Measurements from ENCODE around the gene NET1. TPM values are rescaled to one million over a fixed set of nuclear protein-coding genes. Genes with fewer than 3 reads are reported as not detected.

Gene NET1
- total RNA-seq, 4 donors from 2014 or later: 272 to 430 (median 363) TPM

GRCh38 chr10:5498791-5499492 lies 86.6 kb downstream of the NET1 start:
- TF ChIP-seq POLR2A (IDR thresholded peaks at IDR 0.05; ENCODE audit: low read depth) (no peak), CTCF (IDR thresholded peaks at IDR 0.05) (no peak), EP300 (IDR thresholded peaks at IDR 0.05) (no peak), POLR2AphosphoS5 (IDR thresholded peaks at IDR 0.05) (no peak)
- Histone ChIP-seq H3K4me3 (no peak overlapping the region), H3K27me3 (no peaks in the 10 kb centered on the region), H3K27ac (replicated peaks in 1 of 4) (no peak overlapping the region), H3K36me3 (no peaks in the 10 kb centered on the region), H3K4me1 (peaks cover 0 to under 1% (median 0%) of the 10 kb centered on the region in 4 donors), H3K9me3 (no peaks in the 10 kb centered on the region)
- 95% methylated on average over 61 of the region's 61 CpGs for WGBS
- intact Hi-C loops (cut with DNase I): no loop called here
- no peak for DNase-seq (ENCODE audit: extremely low spot score)

GRCh38 chr10:5499493-5500140 lies 87.3 kb downstream of the NET1 start, which contains the start of gene CALML5:
Gene CALML5, minus strand, starts transcription at chr10:5499570. Its CDS starts 132 bp downstream, at chr10:5499438.
- no peak for TF ChIP-seq EP300 (IDR thresholded peaks at IDR 0.05)
- TF ChIP-seq POLR2A (IDR thresholded peaks at IDR 0.05; ENCODE audit: low read depth): no peak
- no peak for TF ChIP-seq POLR2AphosphoS5 (IDR thresholded peaks at IDR 0.05)
- no peak for TF ChIP-seq CTCF (IDR thresholded peaks at IDR 0.05)
- Histone ChIP-seq H3K9me3 (no peaks in the 10 kb centered on the region), H3K4me1 (no peaks in the 10 kb centered on the region), H3K27me3 (no peaks in the 10 kb centered on the region), H3K4me3 (no peak within 1 kb of the TSS), H3K36me3 (no peaks in the 10 kb centered on the region), H3K27ac (replicated peaks in 1 of 4) (no peak within 1 kb of the TSS)
- no peak for DNase-seq (ENCODE audit: extremely low spot score)
- 90% methylated on average over 9 of the region's 10 CpGs for WGBS
- intact Hi-C loops (cut with DNase I): no loop called here

- DNase-seq (ENCODE audit: extremely low spot score): no peak
- TF ChIP-seq POLR2A (IDR thresholded peaks at IDR 0.05; ENCODE audit: low read depth): no peak
- no peak for TF ChIP-seq POLR2AphosphoS5 (IDR thresholded peaks at IDR 0.05)
- WGBS: 88% methylated on average over 7 of the region's 7 CpGs
These were observed 87.9 kb downstream of the NET1 start for GRCh38 chr10:5500162-5500670.

GRCh38 chr10:5500910-5501309 lies 88.6 kb downstream of the NET1 start:
- H3K27me3 ChIP-seq: no peaks in the 10 kb centered on the region
- intact Hi-C loops (cut with DNase I): no loop called here
- DNase-seq (ENCODE audit: extremely low spot score): no peak
- no peak overlapping the region for H3K4me3 ChIP-seq
- peaks cover 0 to 8% (median 5%) of the 10 kb centered on the region in 4 donors for H3K4me1 ChIP-seq
- TF ChIP-seq EP300 (IDR thresholded peaks at IDR 0.05) (no peak), CTCF (IDR thresholded peaks at IDR 0.05) (no peak), POLR2AphosphoS5 (IDR thresholded peaks at IDR 0.05) (no peak), POLR2A (IDR thresholded peaks at IDR 0.05; ENCODE audit: low read depth) (no peak)
- no peaks in the 10 kb centered on the region for H3K9me3 ChIP-seq
- no peaks in the 10 kb centered on the region for H3K36me3 ChIP-seq
- WGBS: 84% methylated on average over 5 of the region's 5 CpGs
- H3K27ac ChIP-seq (replicated peaks in 1 of 4): no peak overlapping the region

More at GRCh38 chr10:5500162-5500670, 87.9 kb downstream of the NET1 start:
- intact Hi-C loops (cut with DNase I): no loop called here
- Histone ChIP-seq H3K36me3 (no peaks in the 10 kb centered on the region), H3K27me3 (no peaks in the 10 kb centered on the region), H3K9me3 (no peaks in the 10 kb centered on the region), H3K4me3 (no peak overlapping the region), H3K27ac (replicated peaks in 1 of 4) (no peak overlapping the region), H3K4me1 (peaks cover 0 to 2% (median under 1%) of the 10 kb centered on the region in 4 donors)

- H3K4me1 ChIP-seq: peaks cover 0 to 20% (median 17%) of the 10 kb centered on the region in 4 donors
- WGBS: 79% methylated on average over 10 of the region's 12 CpGs
- no peaks in the 10 kb centered on the region for H3K9me3 ChIP-seq
- H3K27me3 ChIP-seq: no peaks in the 10 kb centered on the region
- H3K27ac ChIP-seq (replicated peaks in 1 of 4): no peak overlapping the region
- no peak for DNase-seq (ENCODE audit: extremely low spot score)
- H3K36me3 ChIP-seq: no peaks in the 10 kb centered on the region
- no peak overlapping the region for H3K4me3 ChIP-seq
- TF ChIP-seq POLR2A (IDR thresholded peaks at IDR 0.05; ENCODE audit: low read depth) (no peak), EP300 (IDR thresholded peaks at IDR 0.05) (no peak), CTCF (IDR thresholded peaks at IDR 0.05) (no peak), POLR2AphosphoS5 (IDR thresholded peaks at IDR 0.05) (no peak)
- intact Hi-C loops (cut with DNase I): no loop called here
These were observed 89.7 kb downstream of the NET1 start for GRCh38 chr10:5502061-5502521.

Data from esophagus muscularis mucosa (tissue), 4 donors.